ENCODE results near the gene METTL9. TPM values are rescaled to one million over a fixed set of nuclear protein-coding genes. Genes with fewer than 3 reads are reported as not detected.
A peak's percentile ranks its signal among the peaks of the same experiment; 100 is the strongest.

Gene METTL9
- total RNA-seq, 1 donor from 2014 or later: 97.7 TPM

DNA sequence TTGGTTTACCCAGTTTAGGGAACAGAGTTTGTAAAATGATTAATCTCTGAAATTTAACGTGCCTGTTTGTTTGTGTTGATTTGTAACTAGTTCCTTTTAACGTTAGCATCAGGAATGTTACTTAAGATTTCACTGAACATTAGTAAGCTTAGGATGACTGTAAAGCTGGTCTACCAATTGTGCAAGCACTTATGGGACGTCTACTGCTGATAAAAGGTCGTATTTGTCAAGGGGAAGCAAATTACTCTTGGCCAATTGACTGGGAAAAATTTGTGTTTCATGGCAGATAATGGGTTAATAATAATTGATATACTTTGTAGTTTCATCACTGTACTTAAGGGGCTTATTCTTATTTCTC is 11.8 kb downstream of the METTL9 start:
- Histone ChIP-seq H3K27ac (no peak overlapping the region), H3K27me3 (no peaks in the 10 kb centered on the region), H3K36me3 (no peaks in the 10 kb centered on the region), H3K4me3 (no peak overlapping the region), H3K9me3 (no peaks in the 10 kb centered on the region), H3K4me1 (peaks cover 29% of the 10 kb centered on the region)
- TF ChIP-seq POLR2AphosphoS5 (IDR thresholded peaks at IDR 0.05; ENCODE audit: insufficient read depth in 1 of 2, low read depth in 1 of 2) (no peak), POLR2A (IDR thresholded peaks at IDR 0.05) (no peak)
- TF ChIP-seq, protein P1, sequence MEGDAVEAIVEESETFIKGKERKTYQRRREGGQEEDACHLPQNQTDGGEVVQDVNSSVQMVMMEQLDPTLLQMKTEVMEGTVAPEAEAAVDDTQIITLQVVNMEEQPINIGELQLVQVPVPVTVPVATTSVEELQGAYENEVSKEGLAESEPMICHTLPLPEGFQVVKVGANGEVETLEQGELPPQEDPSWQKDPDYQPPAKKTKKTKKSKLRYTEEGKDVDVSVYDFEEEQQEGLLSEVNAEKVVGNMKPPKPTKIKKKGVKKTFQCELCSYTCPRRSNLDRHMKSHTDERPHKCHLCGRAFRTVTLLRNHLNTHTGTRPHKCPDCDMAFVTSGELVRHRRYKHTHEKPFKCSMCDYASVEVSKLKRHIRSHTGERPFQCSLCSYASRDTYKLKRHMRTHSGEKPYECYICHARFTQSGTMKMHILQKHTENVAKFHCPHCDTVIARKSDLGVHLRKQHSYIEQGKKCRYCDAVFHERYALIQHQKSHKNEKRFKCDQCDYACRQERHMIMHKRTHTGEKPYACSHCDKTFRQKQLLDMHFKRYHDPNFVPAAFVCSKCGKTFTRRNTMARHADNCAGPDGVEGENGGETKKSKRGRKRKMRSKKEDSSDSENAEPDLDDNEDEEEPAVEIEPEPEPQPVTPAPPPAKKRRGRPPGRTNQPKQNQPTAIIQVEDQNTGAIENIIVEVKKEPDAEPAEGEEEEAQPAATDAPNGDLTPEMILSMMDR (IDR thresholded peaks at IDR 0.05): no peak
- no peak for DNase-seq (ENCODE audit: extremely low spot score in 2 of 2)
- intact Hi-C loops (cut with DNase I): no loop called here

DNA sequence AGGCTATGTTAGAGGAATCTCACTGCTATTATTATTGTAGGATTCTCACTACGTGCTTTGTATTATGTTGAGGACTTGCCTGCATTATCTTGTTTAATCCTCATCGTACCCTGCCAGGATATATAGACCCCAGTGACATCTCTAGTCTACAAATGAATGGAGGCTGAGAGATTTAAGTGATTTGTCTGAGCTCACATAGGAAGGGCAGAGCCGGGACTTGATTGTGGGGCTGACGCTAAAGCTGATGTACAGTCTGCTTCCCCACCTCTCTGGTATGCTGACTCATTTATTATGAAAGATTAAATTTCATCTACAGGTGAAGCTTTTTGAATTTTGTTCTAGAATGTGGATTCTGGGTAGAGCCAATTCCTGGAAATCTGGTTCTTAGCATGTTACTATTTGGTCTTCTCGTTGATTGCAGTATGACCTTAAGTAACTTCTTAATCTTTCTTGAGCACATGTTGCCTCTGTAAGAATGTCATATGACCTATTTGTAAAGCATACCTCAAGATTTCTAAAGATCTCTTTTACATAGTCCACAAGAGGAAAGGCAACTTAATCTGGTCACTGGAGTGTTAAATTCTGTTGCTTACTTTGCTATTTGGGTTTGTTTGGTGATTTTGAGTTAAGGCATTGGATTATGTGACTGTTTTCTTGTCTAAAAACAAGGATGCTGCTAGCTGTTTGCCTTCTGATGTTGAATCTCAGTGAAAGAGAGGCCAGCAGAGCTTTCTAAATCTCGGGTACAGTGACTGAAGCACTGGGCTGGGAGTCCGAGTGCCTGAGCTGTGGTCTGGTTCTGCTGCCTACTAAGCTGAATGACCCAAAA is 12.4 kb downstream of the METTL9 start:
- Histone ChIP-seq H3K36me3 (no peaks in the 10 kb centered on the region), H3K27me3 (no peaks in the 10 kb centered on the region), H3K4me1 (peaks cover 27% of the 10 kb centered on the region), H3K9me3 (no peaks in the 10 kb centered on the region), H3K4me3 (no peak overlapping the region), H3K27ac (peak overlapping the region; percentile 19)
- TF ChIP-seq POLR2A (IDR thresholded peaks at IDR 0.05): no peak
- TF ChIP-seq, protein P1 (IDR thresholded peaks at IDR 0.05): no peak
- TF ChIP-seq POLR2AphosphoS5 (IDR thresholded peaks at IDR 0.05; ENCODE audit: insufficient read depth in 1 of 2, low read depth in 1 of 2): no peak
- DNase-seq (ENCODE audit: extremely low spot score in 2 of 2): no peak
- intact Hi-C loops (cut with DNase I): no loop called here

DNA sequence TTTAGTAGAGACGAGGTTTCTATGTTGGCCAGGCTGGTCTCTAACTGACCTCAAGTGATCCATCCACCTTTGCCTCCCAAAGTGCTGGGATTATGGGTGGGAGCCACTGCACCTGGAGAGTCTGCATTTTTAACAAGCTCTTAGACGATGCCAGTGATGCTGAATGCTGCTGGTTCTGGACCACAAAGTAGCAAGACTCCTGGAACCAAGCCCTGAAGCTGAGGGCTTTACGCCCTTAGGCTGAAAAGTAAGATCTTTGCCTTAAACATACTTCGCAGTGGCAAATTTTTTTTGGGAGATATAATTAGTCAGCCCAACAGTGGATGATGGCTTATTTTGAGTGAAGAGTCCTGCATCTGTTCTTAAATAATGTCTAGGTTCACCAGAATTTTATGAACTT is 14.0 kb downstream of the METTL9 start:
- no peak for DNase-seq (ENCODE audit: extremely low spot score in 2 of 2)
- Histone ChIP-seq H3K27me3 (no peaks in the 10 kb centered on the region), H3K27ac (no peak overlapping the region), H3K4me1 (peaks cover 23% of the 10 kb centered on the region), H3K4me3 (no peak overlapping the region), H3K9me3 (no peaks in the 10 kb centered on the region), H3K36me3 (no peaks in the 10 kb centered on the region)
- intact Hi-C loops (cut with DNase I): no loop called here
- TF ChIP-seq POLR2A (IDR thresholded peaks at IDR 0.05): no peak
- TF ChIP-seq POLR2AphosphoS5 (IDR thresholded peaks at IDR 0.05; ENCODE audit: insufficient read depth in 1 of 2, low read depth in 1 of 2): no peak
- TF ChIP-seq, protein P1 (IDR thresholded peaks at IDR 0.05): no peak

DNA sequence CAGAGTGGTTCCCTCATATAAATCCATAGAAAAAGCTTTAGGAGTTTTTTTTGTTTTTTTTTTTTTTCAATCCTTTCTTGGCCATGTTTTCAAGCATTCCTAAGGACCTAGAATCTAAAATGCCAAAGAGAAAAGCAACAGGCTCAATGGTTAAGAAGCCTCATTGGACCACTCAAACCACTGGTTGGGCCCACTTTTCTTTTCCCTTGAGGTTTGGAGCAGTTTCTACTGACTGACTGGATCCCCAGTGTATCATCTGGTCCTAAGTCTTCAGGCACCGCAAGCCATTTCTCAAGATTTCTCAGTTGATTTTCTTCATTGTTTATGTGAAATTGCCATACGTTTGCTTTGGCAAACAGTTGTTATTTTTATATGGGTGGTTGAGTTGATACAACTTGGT is 14.4 kb downstream of the METTL9 start:
- no peaks in the 10 kb centered on the region for H3K36me3 ChIP-seq
- no peak for TF ChIP-seq POLR2A (IDR thresholded peaks at IDR 0.05)
- no peak for TF ChIP-seq POLR2AphosphoS5 (IDR thresholded peaks at IDR 0.05; ENCODE audit: insufficient read depth in 1 of 2, low read depth in 1 of 2)
- TF ChIP-seq, protein P1 (IDR thresholded peaks at IDR 0.05): no peak
- no peak overlapping the region for H3K4me3 ChIP-seq
- peaks cover 19% of the 10 kb centered on the region for H3K4me1 ChIP-seq
- H3K27ac ChIP-seq: no peak overlapping the region
- H3K9me3 ChIP-seq: no peaks in the 10 kb centered on the region
- no peaks in the 10 kb centered on the region for H3K27me3 ChIP-seq
- intact Hi-C loops (cut with DNase I): no loop called here
- DNase-seq (ENCODE audit: extremely low spot score in 2 of 2): no peak

DNA sequence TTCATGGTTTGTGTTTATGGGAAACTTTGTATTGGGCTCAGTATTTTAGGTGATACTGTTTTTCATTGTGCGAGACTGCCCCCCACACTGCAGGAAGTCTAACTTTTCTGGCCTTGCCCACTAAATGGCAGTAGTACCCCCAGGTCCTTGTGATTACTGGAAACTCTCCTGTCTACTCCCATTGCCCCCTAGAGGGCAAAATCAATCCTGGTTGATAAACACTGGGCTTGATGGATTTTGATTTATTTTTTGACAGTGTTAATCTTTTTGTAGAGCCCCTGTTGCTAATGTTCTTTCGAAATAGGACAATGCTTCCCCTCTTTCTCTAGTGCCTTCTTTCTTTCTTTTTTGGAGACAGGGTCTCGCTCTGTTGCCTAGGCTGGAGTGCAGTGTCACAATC is 15.5 kb downstream of the METTL9 start:
- H3K36me3 ChIP-seq: no peaks in the 10 kb centered on the region
- DNase-seq (ENCODE audit: extremely low spot score in 2 of 2): no peak
- TF ChIP-seq POLR2AphosphoS5 (IDR thresholded peaks at IDR 0.05; ENCODE audit: insufficient read depth in 1 of 2, low read depth in 1 of 2): no peak
- TF ChIP-seq POLR2A (IDR thresholded peaks at IDR 0.05): no peak
- TF ChIP-seq, protein P1 (IDR thresholded peaks at IDR 0.05): no peak
- no peak overlapping the region for H3K4me3 ChIP-seq
- intact Hi-C loops (cut with DNase I): no loop called here
- H3K27me3 ChIP-seq: no peaks in the 10 kb centered on the region
- H3K9me3 ChIP-seq: no peaks in the 10 kb centered on the region
- H3K4me1 ChIP-seq: peaks cover 16% of the 10 kb centered on the region
- no peak overlapping the region for H3K27ac ChIP-seq
